ENCODE data around the gene UGGT2.

GRCh38 chr13:96053003-96053703 lies at the start of gene UGGT2:
- no peak for TF ChIP-seq EZH2phosphoT487 (IDR thresholded peaks at IDR 0.05; ENCODE audit: low read depth)
- no peak for TF ChIP-seq CTCF (IDR thresholded peaks at IDR 0.05; ENCODE audit: low read depth, low read length)
